NB4 (cell line): ENCODE measurements around the gene SEC61A1.

Experiments used
- DNase-seq: peaks from one replicate; pipeline ENCODE4 v3.0.0; 2010; ENCODE audit warnings: low read depth
- H3K4me3 ChIP-seq: one replicate; pipeline ENCODE4 v1.5.1; 2011; ENCODE audit warnings: mild to moderate bottlenecking, low read depth, low read length, moderate library complexity
- MYC ChIP-seq: IDR thresholded peaks from 2 replicates; pipeline ENCODE4 v1.6.1; 2011; ENCODE audit warnings: low read depth, low read length
- POLR2A ChIP-seq: IDR thresholded peaks from 2 replicates; pipeline ENCODE4 v1.6.1; 2011; ENCODE audit warnings: mild to moderate bottlenecking; ENCODE audit not compliant: insufficient read length; ENCODE audit errors: extremely low read depth
- TF ChIP-seq, protein P1 (sequence below): IDR thresholded peaks from 2 replicates; pipeline ENCODE4 v1.6.1; 2011; ENCODE audit warnings: low read depth, low read length
- TF ChIP-seq, protein P2 (sequence below): IDR thresholded peaks from one replicate; pipeline ENCODE4 v1.5.1; 2012; ENCODE audit warnings: low read depth, low read length

The SEC61A1 gene

DNA sequence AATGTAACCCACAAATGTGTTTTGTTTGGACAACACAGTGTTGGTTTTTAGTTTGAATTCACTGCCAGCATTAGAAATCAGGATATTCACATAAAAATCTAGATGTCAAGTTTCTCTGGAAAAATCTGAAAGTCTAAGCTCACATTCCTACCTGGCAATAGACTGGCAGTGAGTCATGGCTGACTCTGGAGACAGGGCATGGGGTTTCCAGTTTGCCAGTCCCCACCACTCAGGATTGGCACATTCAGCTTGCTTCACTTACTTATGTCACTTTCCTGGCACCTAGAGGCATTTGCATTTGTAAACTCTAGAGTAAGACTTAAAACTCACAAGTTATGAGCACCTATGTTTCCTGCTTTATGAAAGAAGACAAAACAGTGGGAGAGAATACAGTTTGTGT is 19.1 kb upstream of the SEC61A1 start:
- DNase-seq = no peak
- H3K4me3 ChIP-seq = no peak overlapping the region
- no peak for TF ChIP-seq MYC
- TF ChIP-seq POLR2A = no peak
- TF ChIP-seq, protein P1, sequence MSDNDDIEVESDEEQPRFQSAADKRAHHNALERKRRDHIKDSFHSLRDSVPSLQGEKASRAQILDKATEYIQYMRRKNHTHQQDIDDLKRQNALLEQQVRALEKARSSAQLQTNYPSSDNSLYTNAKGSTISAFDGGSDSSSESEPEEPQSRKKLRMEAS = no peak
- TF ChIP-seq, protein P2, sequence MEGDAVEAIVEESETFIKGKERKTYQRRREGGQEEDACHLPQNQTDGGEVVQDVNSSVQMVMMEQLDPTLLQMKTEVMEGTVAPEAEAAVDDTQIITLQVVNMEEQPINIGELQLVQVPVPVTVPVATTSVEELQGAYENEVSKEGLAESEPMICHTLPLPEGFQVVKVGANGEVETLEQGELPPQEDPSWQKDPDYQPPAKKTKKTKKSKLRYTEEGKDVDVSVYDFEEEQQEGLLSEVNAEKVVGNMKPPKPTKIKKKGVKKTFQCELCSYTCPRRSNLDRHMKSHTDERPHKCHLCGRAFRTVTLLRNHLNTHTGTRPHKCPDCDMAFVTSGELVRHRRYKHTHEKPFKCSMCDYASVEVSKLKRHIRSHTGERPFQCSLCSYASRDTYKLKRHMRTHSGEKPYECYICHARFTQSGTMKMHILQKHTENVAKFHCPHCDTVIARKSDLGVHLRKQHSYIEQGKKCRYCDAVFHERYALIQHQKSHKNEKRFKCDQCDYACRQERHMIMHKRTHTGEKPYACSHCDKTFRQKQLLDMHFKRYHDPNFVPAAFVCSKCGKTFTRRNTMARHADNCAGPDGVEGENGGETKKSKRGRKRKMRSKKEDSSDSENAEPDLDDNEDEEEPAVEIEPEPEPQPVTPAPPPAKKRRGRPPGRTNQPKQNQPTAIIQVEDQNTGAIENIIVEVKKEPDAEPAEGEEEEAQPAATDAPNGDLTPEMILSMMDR = no peak

DNA sequence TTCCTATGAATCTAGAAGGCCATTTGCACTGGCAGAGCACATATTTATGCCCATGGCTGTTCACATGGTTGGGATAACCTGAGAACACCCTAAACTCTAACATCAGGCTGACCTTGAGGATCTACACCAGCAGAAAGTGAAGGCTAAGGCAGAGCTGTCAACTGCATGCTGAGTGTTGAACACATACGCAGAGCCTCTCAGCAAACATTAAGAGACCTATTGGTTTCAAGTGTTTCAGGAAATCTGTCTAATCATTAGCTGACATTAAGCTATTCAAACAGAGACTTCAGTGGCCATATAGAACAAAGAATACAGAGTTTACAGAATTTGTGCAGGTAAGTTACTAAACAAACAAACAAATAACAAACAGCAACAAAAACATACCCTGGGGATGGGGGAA is 16.1 kb upstream of the SEC61A1 start:
- no peak for DNase-seq
- H3K4me3 ChIP-seq = no peak overlapping the region
- TF ChIP-seq, protein P1 = no peak
- TF ChIP-seq POLR2A (no peak), MYC (no peak)
- TF ChIP-seq, protein P2 = no peak

DNA sequence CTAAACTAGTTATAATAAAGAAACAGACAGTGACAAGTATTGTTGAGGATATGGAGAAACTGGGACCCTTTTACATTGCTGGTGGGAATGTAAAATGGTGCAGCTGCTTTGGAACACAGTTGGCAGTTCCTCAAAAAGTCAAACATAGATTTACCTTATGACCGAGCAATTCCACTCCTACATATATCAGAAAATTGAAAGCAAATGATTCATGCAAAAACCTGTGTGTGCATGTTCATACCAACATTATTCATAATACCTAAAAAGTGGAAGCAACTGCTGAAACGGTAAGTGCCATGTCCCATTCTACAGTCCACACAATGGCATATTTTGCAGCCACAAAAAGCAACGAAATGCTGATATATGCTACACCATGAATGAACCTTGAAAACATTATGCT is 12.2 kb upstream of the SEC61A1 start:
- TF ChIP-seq, protein P1 = no peak
- no peak for TF ChIP-seq MYC
- TF ChIP-seq POLR2A = no peak
- TF ChIP-seq, protein P2 = no peak
- H3K4me3 ChIP-seq = no peak overlapping the region
- DNase-seq = no peak

DNA sequence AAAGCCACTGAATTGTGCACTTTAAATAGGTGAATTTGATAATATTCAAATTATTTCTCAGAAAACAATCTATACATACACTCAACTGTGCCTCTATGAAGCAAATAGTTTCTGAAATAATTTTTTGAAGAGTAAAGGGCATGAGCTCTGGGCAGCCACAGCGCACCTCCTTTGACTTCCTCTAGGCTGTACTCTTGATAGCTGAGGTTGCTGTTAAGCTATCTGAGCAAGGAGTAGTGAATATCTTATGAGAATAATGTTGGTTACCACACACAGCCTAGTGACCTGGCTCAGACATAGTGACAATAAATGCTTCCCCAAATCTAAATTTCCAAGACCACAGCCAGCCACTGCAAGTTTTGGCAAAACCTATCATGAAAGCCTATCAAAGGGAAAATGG is 11.6 kb upstream of the SEC61A1 start:
- no peak overlapping the region for H3K4me3 ChIP-seq
- DNase-seq = no peak
- TF ChIP-seq, protein P2 = no peak
- TF ChIP-seq, protein P1 = no peak
- no peak for TF ChIP-seq MYC

DNA sequence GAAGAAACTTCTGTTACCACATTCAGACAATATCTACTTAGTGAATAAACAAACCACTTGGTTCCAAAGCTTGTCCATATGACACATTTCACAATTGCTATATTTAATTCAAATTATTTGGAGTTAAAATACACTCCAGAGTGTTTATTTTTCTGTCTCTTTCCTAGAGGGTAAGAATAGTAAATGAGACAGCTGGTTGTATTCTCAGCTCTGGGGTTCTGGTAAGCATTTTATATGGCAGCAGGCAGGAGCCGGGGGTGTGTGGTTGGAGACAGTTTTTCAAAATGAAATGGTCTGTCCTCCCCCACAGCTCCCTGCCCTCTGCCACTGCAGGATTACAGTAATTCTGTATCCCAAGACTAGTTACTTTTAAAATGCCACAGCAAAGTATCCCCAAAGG is 10.9 kb upstream of the SEC61A1 start:
- H3K4me3 ChIP-seq = no peak overlapping the region
- no peak for DNase-seq
- no peak for TF ChIP-seq MYC
- TF ChIP-seq, protein P1 = no peak
- TF ChIP-seq, protein P2 = no peak
- TF ChIP-seq POLR2A = no peak

DNA sequence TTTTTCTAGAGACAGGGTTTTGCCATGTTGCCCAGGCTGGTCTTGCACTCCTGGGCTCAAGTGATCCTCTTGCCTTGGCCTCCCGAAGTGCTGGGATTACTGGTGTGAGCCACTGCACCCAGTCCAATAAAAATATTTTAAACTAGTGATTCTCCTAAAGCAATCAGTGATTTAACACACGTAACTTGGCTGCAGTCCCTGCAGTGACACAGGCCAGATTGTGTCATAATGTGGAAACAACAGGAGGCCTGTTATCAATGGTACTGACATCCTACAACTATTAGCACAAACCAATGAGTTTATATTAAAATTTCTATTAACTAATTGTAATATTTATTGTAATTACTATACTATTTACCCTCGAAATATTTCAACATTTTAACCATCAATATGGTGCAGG is 1.6 kb upstream of the SEC61A1 start:
- no peak for TF ChIP-seq POLR2A
- TF ChIP-seq, protein P2 = no peak
- TF ChIP-seq, protein P1 = no peak
- no peak for DNase-seq
- H3K4me3 ChIP-seq = no peak overlapping the region
